GM12878 (cell line): ENCODE measurements around the gene CARF. TPM values are rescaled to one million over a fixed set of nuclear protein-coding genes. Genes with fewer than 3 reads are reported as not detected.

Source experiments
- ATAC-seq: fragments of 200-7000 bp; cut with Tn5 transposase; 3 replicates; pipeline ENCODE4 v1.9.1; 2020; ENCODE audit warnings: mild to moderate bottlenecking, moderate library complexity
- BruUV-seq: library from RNA; stranded (reverse); fragments of 400-500 nt; replicated peaks from 2 replicates; lab custom pipeline; 2021; lab: Mats Ljungman, UMichigan
- CTCF ChIA-PET: fragments of 300-600 bp; sonication (Branson Sonifier 250); formaldehyde crosslinking; extraction: SDS; loops from one replicate; lab custom pipeline; 2021; ENCODE audit warnings: inconsistent platforms; lab: Yijun Ruan, JAX
- POLR2A ChIA-PET: fragments of 350-600 bp; formaldehyde crosslinking; extraction: SDS; loops from one replicate; lab custom pipeline; 2021; ENCODE audit warnings: inconsistent platforms; lab: Charles Lee
- RAD21 ChIA-PET: fragments of 300-600 bp; sonication (Branson Sonifier 250); formaldehyde crosslinking; loops from one replicate; lab custom pipeline; 2023; ENCODE audit warnings: antibody characterized with exemption; ENCODE audit not compliant: unreplicated experiment; lab: Charles Lee
- SMC1A ChIA-PET: fragments of 300-600 bp; sonication (Branson Sonifier 250); formaldehyde crosslinking; loops from one replicate; lab custom pipeline; 2023; ENCODE audit not compliant: unreplicated experiment, uncharacterized antibody; lab: Charles Lee
- DNase-seq: peaks from one replicate; pipeline ENCODE4 v3.0.0-alpha.2; 2011; ENCODE audit warnings: low read depth, low spot score
- FAIRE-seq: peaks from 3 replicates; lab custom pipeline; 2011; peaks lifted over from hg19 to GRCh38; lab: Jason Lieb, UNC
- H2AFZ ChIP-seq: 2 replicates; pipeline ENCODE4 v1.6.0; 2011; ENCODE audit warnings: low read depth, low read length, control low read depth; ENCODE audit not compliant: control insufficient read depth
- H3K27ac ChIP-seq: 2 replicates; pipeline ENCODE4 v1.5.1; 2011; ENCODE audit warnings: control low read depth; ENCODE audit not compliant: control insufficient read depth, insufficient read depth
- H3K27me3 ChIP-seq, 2 experiments: replicated peaks in 1 of 2; 2 replicates each; pipeline versions ENCODE4 v1.6.0 to v1.6.1; 2011; ENCODE audit warnings: low read length in 1 of 2; ENCODE audit not compliant: control insufficient read depth in 2 of 2, insufficient read depth in 2 of 2
- H3K36me3 ChIP-seq, 2 experiments: 2 replicates each; pipeline ENCODE4 v1.5.1; 2011; ENCODE audit warnings: low read length in 1 of 2; ENCODE audit not compliant: control insufficient read depth in 2 of 2, insufficient read depth in 2 of 2
- H3K4me1 ChIP-seq: 2 replicates; pipeline ENCODE4 v1.6.1; 2011; ENCODE audit warnings: mild to moderate bottlenecking, low read length, moderate library complexity, mixed read lengths; ENCODE audit not compliant: control insufficient read depth, insufficient read depth
- H3K4me2 ChIP-seq: 2 replicates; pipeline ENCODE4 v1.6.0; 2011; ENCODE audit warnings: control low read depth; ENCODE audit not compliant: control insufficient read depth, insufficient read depth
- H3K4me3 ChIP-seq: fragments of 200-600 bp; sonication (generic); 2 replicates; pipeline ENCODE4 v1.5.1; 2016
- H3K79me2 ChIP-seq: 2 replicates; pipeline ENCODE4 v1.6.0; 2011; ENCODE audit warnings: low read length; ENCODE audit not compliant: control insufficient read depth, insufficient read depth
- H3K9ac ChIP-seq: 2 replicates; pipeline ENCODE4 v1.8.0; 2011; ENCODE audit warnings: low read length, control low read depth, mixed read lengths; ENCODE audit not compliant: control insufficient read depth, insufficient read depth
- H3K9me3 ChIP-seq: replicated peaks from 3 replicates; pipeline ENCODE4 v1.5.1; 2011; ENCODE audit warnings: mild to moderate bottlenecking, low read length; ENCODE audit not compliant: control insufficient read depth, insufficient read depth
- H4K20me1 ChIP-seq: 2 replicates; pipeline ENCODE4 v1.6.0; 2011; ENCODE audit not compliant: control insufficient read depth, insufficient read depth
- BHLHE40 ChIP-seq, 2 experiments: fragments of 450-650 bp in 1 of 2; IDR thresholded peaks; 2 replicates each; pipeline ENCODE4 v1.6.1; 2011 to 2017; ENCODE audit warnings: low read depth in 2 of 2, borderline replicate concordance in 1 of 2, improper control_type of control experiment in 1 of 2, low read length in 1 of 2, mild to moderate bottlenecking in 1 of 2
- CREB1 ChIP-seq: IDR thresholded peaks from 2 replicates; pipeline ENCODE4 v1.6.1; 2012; ENCODE audit warnings: low read depth, mild to moderate bottlenecking, inconsistent platforms
- GABPA ChIP-seq: IDR thresholded peaks from 2 replicates; pipeline ENCODE4 v1.6.1; 2014; ENCODE audit warnings: antibody characterized with exemption, low read depth, mild to moderate bottlenecking, inconsistent platforms
- NFYA ChIP-seq: IDR thresholded peaks from 2 replicates; pipeline ENCODE4 v1.6.1; 2011; ENCODE audit warnings: low read depth, mild to moderate bottlenecking, low read length, improper control_type of control experiment, borderline replicate concordance
- PML ChIP-seq: IDR thresholded peaks from 2 replicates; pipeline ENCODE4 v1.6.1; 2012; ENCODE audit warnings: low read length, inconsistent platforms
- SPI1 ChIP-seq: IDR thresholded peaks from 2 replicates; pipeline ENCODE4 v1.6.1; 2011; ENCODE audit warnings: low read depth, mild to moderate bottlenecking, low read length, moderate library complexity, borderline replicate concordance; ENCODE audit not compliant: insufficient read depth
- ZBTB40 ChIP-seq: fragments of 450-650 bp; IDR thresholded peaks from 2 replicates; pipeline ENCODE4 v1.6.1; 2016; ENCODE audit warnings: mild to moderate bottlenecking, moderate library complexity, borderline replicate concordance
- WGBS: methylation state at CpG from one replicate; pipeline ENCODE4 v1.1.6; 2016; ENCODE audit warnings: low lambda C conversion rate; ENCODE audit not compliant: insufficient replicate concordance, insufficient coverage; ENCODE audit errors: missing lambda C conversion rate; 5-methylcytosine and 5-hydroxymethylcytosine counted together
- in situ Hi-C: fragments of 300-500 bp; cut with MboI; formaldehyde crosslinking; loops from 9 replicates; pipeline ENCODE4 v1.14.3; 2018; ENCODE audit warnings: mixed read lengths
- intact Hi-C: fragments of 100-400 bp; cut with micrococcal nuclease; formaldehyde crosslinking; loops from one replicate; pipeline ENCODE4 v1.14.2; 2022; ENCODE audit not compliant: unreplicated experiment
- polyA plus RNA-seq, 11 experiments: library from polyadenylated mRNA; depleted of rRNA in 4 of 11; unstranded in 6 of 11; stranded (reverse) in 5 of 11; fragments of >200 nt; fragmentation: Nextera tagmentation in 4 of 11; fragmentation: Illumina TruSeq in 1 of 11; extraction: Ambion mirVana in 4 of 11; extraction: Trizol in 1 of 11; gene quantifications; 1 replicate in 1 of 11; 2 replicates in 10 of 11; pipeline versions ENCODE4 v1.2.1 to v1.2.3, GENCODE V29; 2011 to 2016; ENCODE audit warnings: inconsistent platforms in 2 of 11, missing spikeins in 2 of 11, low read depth in 1 of 11
- total RNA-seq, 4 experiments: library from RNA; depleted of rRNA in 3 of 4; stranded (reverse); fragments of >200 nt in 3 of 4; fragmentation: Illumina TruSeq in 1 of 4; extraction: Trizol in 1 of 4; gene quantifications; 2 replicates each; pipeline versions ENCODE4 v1.2.1 to v1.2.3, GENCODE V29; 2013 to 2021

CARF gene
- total and polyA plus RNA-seq, 10 of the 15 experiments (the other 5 are each of a cell fraction or from before 2014, with no cell fraction given), result 1.8 to 11.5 (median 6.9) TPM

GRCh38 chr2:202960524-202960923 is 48.4 kb downstream of the CARF start (continued):
- TF ChIP-seq BHLHE40 (IDR thresholded peaks at IDR 0.05; ENCODE audit: borderline replicate concordance in 1 of 2, low read depth in 2 of 2, low read length in 1 of 2), result no peak
- no peak for TF ChIP-seq PML

GRCh38 chr2:202963712-202964111 is 51.6 kb downstream of the CARF start:
- intact Hi-C loops (no loop called here), in situ Hi-C loops (no loop called here)
- ChIA-PET POLR2A (no interaction called here), CTCF (interaction anchor here (0.7 kb wide), 1 partner anchor 41 kb away, joined by 3 read pairs; no protein-coding TSS in a partner anchor), RAD21 (interaction anchor here (0.7 to 1.2 kb wide), 2 partner anchors 55 to 116 kb away, joined by 3 read pairs; no protein-coding TSS in a partner anchor), SMC1A (interaction anchor here (0.6 to 1.8 kb wide), 2 partner anchors 22 to 37 kb away, joined by 3 to 5 read pairs; no protein-coding TSS in a partner anchor)
- Histone ChIP-seq H3K4me3 (no peak overlapping the region), H3K9ac (no peak overlapping the region), H3K4me1 (no peaks in the 10 kb centered on the region; the same call in 1 of the 2 replicates), H3K79me2 (no peaks in the 10 kb centered on the region), H3K9me3 (no peaks in the 10 kb centered on the region; the same call in 2 of the 3 replicates), H3K27me3 (no peaks in the 10 kb centered on the region), H2AFZ (no peak overlapping the region), H3K36me3 (no peaks in the 10 kb centered on the region), H3K27ac (no peak overlapping the region), H3K4me2 (no peak overlapping the region), H4K20me1 (no peaks in the 10 kb centered on the region)
- TF ChIP-seq CREB1 (no peak), SPI1 (no peak), GABPA (no peak), NFYA (no peak), ZBTB40 (no peak)
- DNase-seq (no peak), ATAC-seq (no peak), FAIRE-seq (no peak)
- BruUV-seq, result no TSS peak
- 98% methylated on average over 4 of the region's 4 CpGs for WGBS
